ENCODE measurements around the gene TTF2.
"Not testable (repeated sequence)": the region's sequence is repeated elsewhere in the genome, so short reads cannot be mapped to it uniquely, and the experiment has no call there.

Gene TTF2

GRCh38 chr1:117121589-117122329 is 61.6 kb downstream of the TTF2 start, which contains the start of gene TRIM45:
TRIM45 (minus strand) TSS chr1:117121749; CDS start chr1:117121201, 548 bp downstream.
- DNase-seq: peak; percentile 60

GRCh38 chr1:117122330-117123025 is 62.4 kb downstream of the TTF2 start:
- DNase-seq: no peak

GRCh38 chr1:117123274-117123673 is 63.1 kb downstream of the TTF2 start:
- DNase-seq: no peak

GRCh38 chr1:117124661-117125060 is 64.5 kb downstream of the TTF2 start:
- DNase-seq: no peak

GRCh38 chr1:117127795-117128194 is 67.7 kb downstream of the TTF2 start:
- DNase-seq: no peak

GRCh38 chr1:117128323-117129079 is 68.4 kb downstream of the TTF2 start:
- DNase-seq: no peak

- no peak for DNase-seq
These were observed 70.4 kb downstream of the TTF2 start for GRCh38 chr1:117130526-117130925.

GRCh38 chr1:117135329-117135728 is 75.2 kb downstream of the TTF2 start:
- no peak for DNase-seq

GRCh38 chr1:117136749-117137148 is 76.6 kb downstream of the TTF2 start:
- DNase-seq: no peak

- no peak for DNase-seq
These were observed 77.2 kb downstream of the TTF2 start for GRCh38 chr1:117137281-117137855.

GRCh38 chr1:117138106-117138505 is 78.0 kb downstream of the TTF2 start:
- DNase-seq: no peak

- DNase-seq: no peak
These were observed 78.4 kb downstream of the TTF2 start for GRCh38 chr1:117138561-117138960.

GRCh38 chr1:117142200-117142599 is 82.1 kb downstream of the TTF2 start:
- no peak for DNase-seq

GRCh38 chr1:117143172-117143571 is 83.0 kb downstream of the TTF2 start:
- no peak for DNase-seq

- DNase-seq: no peak
These were observed 83.7 kb downstream of the TTF2 start for GRCh38 chr1:117143871-117144270.

GRCh38 chr1:117146072-117146471 is 85.9 kb downstream of the TTF2 start:
- no peak for DNase-seq

- DNase-seq: no peak
These were observed 86.6 kb downstream of the TTF2 start for GRCh38 chr1:117146575-117147340.

- DNase-seq: no peak
These were observed 87.3 kb downstream of the TTF2 start for GRCh38 chr1:117147341-117147831.

GRCh38 chr1:117147856-117148588 is 87.9 kb downstream of the TTF2 start:
- DNase-seq: no peak

GRCh38 chr1:117150316-117150715 is 90.2 kb downstream of the TTF2 start:
- no peak for DNase-seq

GRCh38 chr1:117151305-117151704 is 91.2 kb downstream of the TTF2 start:
- not testable (repeated sequence) for DNase-seq
